ENCODE measurements around the gene NLRX1.

NLRX1 gene

DNA sequence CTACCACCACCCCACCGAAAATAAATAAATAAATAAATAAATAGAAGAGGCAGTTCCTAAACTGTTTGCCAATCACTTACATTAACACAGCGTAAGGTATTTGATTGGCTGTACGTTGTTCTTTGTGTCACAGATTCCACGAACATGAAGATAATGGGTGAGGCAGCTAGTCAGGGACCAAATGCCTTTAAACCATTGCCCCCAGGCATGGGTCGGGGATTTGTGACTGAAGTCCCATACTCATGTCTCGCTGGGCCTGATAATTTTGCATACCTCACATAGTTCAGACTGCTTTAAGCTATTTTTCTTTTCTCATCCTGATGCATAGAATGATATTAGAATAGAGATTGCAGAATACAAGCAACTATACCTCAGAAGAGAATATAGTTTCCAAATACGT, 34.0 kb downstream of the NLRX1 start:
- TF ChIP-seq, protein P1, sequence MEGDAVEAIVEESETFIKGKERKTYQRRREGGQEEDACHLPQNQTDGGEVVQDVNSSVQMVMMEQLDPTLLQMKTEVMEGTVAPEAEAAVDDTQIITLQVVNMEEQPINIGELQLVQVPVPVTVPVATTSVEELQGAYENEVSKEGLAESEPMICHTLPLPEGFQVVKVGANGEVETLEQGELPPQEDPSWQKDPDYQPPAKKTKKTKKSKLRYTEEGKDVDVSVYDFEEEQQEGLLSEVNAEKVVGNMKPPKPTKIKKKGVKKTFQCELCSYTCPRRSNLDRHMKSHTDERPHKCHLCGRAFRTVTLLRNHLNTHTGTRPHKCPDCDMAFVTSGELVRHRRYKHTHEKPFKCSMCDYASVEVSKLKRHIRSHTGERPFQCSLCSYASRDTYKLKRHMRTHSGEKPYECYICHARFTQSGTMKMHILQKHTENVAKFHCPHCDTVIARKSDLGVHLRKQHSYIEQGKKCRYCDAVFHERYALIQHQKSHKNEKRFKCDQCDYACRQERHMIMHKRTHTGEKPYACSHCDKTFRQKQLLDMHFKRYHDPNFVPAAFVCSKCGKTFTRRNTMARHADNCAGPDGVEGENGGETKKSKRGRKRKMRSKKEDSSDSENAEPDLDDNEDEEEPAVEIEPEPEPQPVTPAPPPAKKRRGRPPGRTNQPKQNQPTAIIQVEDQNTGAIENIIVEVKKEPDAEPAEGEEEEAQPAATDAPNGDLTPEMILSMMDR (IDR thresholded peaks at IDR 0.05; ENCODE audit: control insufficient read depth, extremely low read depth, insufficient read depth), result no peak
- no peak overlapping the region for H3K4me3 ChIP-seq (ENCODE audit: low read depth, low read length)
- DNase-seq (ENCODE audit: low read depth), result no peak

DNA sequence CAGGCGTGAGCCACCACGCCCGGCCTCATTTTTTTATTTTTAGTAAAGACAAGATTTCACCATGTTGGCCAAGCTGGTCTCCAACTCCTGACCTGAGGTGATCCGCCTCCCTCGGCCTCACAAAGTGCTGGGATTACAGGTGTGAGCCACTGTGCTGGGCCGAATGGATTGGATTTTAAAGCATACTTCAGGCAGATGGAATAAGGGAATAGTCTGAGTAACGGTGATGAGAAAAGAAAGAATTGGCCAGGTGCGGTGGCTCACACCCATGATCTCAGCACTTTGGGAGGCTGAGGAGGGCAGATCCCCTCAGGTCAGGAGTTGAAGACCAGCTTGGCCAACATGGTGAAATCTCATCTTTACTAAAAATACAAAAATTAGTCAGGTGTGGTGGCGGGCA, 35.5 kb downstream of the NLRX1 start:
- no peak overlapping the region for H3K4me3 ChIP-seq (ENCODE audit: low read depth, low read length)
- TF ChIP-seq, protein P1 (IDR thresholded peaks at IDR 0.05; ENCODE audit: control insufficient read depth, extremely low read depth, insufficient read depth), result no peak
- no peak for DNase-seq (ENCODE audit: low read depth)

DNA sequence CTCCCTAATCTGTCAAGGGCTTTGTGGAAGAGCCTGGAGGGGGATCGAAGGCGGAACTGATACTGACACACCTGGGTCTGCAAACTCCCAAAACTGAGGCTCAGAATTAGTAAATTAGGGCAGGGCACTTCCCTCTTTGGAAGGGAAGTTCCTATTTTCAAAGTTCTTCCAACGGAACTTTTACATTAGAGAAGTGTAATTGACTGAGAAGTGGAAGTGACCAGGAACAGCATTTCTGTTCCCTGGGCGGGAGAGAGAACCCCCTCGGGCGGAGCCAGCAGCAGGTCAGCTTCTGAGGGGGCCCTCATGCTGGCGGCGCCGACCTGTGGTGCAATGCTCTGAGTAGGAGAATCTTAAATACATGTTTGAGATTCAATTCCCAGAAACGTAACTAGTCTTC, 36.6 kb downstream of the NLRX1 start:
- H3K4me3 ChIP-seq (ENCODE audit: low read depth, low read length), result no peak overlapping the region; the same call in 1 of the 2 replicates
- no peak for DNase-seq (ENCODE audit: low read depth)
- TF ChIP-seq, protein P1 (IDR thresholded peaks at IDR 0.05; ENCODE audit: control insufficient read depth, extremely low read depth, insufficient read depth), result no peak

DNA sequence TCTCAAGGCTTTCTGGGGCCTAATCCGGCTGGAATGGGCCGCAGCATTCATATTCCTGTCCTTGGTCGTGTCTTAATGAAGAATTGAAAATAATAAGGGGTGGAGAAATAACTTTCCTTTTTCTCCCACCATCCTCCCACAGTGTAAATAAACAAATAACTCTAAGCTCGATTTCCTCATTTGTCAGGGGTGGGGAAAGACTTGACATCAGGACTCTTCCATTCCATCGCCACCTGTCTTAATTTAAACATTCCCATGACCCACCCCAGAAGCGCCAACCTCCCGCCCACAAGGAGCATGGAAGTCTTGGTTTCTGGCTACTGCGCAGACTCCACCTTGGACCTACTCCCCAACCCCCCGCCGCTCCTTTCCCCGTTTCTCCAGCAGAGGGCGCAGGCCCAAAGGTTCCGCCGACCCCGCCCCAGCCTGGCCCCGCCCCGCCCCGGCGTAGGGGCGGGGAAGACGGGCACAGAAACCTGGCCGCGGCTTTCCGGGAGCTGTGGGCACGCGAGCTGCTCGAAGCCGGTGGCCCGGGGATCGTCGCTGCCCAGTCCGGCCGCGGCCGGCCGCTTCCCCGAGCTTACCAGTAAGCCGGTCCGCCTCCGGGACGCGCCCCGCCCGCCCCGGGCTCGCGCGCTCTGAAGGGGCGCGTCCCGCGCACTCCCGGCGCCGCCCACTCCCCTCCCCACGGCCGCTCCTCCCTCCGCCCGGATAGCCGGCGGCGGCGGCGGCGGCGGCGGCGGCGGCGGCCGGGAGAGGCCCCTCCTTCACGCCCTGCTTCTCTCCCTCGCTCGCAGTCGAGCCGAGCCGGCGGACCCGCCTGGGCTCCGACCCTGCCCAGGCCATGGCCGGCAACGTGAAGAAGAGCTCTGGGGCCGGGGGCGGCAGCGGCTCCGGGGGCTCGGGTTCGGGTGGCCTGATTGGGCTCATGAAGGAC, 37.3 kb downstream of the NLRX1 start, which contains the start of gene CBL:
CBL (plus strand) TSS at position 766 of the 937 bp plus-strand sequence; CDS start at position 845, 79 bp downstream.
- peak within 1 kb of the TSS; percentile 86 for H3K4me3 ChIP-seq (ENCODE audit: low read depth, low read length)
- TF ChIP-seq, protein P1 (IDR thresholded peaks at IDR 0.05; ENCODE audit: control insufficient read depth, extremely low read depth, insufficient read depth), result peak; percentile 86
- peak; percentile 50 for DNase-seq (ENCODE audit: low read depth)

DNA sequence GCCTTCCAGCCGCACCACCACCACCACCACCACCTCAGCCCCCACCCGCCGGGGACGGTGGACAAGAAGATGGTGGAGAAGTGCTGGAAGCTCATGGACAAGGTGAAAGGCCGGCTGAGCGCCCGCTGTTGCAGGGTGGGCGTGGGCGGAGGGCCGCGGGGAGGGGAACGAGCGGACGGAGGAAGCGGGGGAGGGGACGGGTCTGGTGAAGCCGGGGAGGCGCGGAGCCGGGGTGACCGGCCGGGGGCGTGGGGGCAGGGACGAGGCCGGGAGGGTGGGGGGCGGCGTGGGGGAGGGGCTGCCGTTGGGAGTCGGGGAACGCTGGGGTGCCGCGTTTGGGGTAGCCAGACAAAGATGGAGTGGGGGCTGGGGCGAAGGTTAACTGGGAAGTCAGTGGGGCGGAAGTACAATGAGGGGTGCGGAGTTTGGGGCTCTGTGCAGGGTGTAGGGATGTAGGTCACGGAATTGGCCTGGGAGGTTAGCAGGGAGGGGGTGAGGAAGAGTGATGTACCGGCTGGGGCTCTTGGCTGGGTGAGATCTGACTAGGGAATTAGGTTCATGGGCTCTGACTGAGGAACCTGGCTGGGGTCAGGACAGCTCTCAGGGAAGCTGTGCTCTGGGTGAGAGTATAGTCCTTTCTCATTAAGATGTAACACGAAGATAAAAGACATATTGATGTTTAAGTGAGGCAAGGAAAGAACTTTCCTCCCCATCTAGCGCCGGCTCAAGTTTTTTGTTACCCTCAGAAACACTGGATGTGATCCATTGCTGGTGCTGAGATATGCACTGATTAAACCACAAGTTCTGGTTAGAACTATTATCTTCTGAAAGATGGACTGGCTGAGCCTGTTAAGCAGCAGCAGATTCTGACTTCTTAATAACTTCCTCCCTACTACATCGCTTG, 38.2 kb downstream of the NLRX1 start:
- TF ChIP-seq, protein P1 (IDR thresholded peaks at IDR 0.05; ENCODE audit: control insufficient read depth, extremely low read depth, insufficient read depth), result no peak
- H3K4me3 ChIP-seq (ENCODE audit: low read depth, low read length), result peak overlapping the region; percentile 86
- DNase-seq (ENCODE audit: low read depth), result no peak

DNA sequence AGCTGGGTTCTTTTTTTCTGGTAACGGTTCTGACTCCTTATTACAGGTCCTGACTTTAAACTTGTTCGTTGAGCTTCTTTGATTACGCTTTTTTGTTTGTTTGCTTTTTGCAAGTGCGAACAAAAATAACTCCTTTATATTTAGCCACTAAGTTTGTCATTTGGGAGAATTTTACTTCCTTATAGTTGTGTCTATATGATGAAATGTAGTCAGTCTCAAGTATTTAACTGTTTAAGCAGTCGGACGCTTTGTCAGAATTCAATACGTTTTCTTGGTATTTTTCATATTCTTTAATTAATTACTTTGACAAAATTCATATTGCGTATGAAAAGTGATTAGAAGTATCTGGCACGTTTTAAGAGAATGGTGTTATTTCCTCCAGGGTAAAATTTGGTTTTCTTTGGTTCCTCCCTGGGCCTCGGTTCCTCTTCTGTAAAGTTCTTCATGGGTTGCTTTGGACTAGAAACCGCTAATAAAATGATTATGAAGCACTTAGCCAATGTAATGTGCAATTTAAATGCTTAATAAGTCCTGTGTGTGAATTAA, 39.0 kb downstream of the NLRX1 start:
- DNase-seq (ENCODE audit: low read depth), result no peak
- H3K4me3 ChIP-seq (ENCODE audit: low read depth, low read length), result peak overlapping the region; percentile 86
- TF ChIP-seq, protein P1 (IDR thresholded peaks at IDR 0.05; ENCODE audit: control insufficient read depth, extremely low read depth, insufficient read depth), result no peak

Measured in LNCaP clone FGC (cell line).